Endothelial cell of umbilical vein (primary cell): ENCODE results near the gene LRFN2.

Experiments
- EZH2 ChIP-seq: IDR thresholded peaks from 2 replicates; pipeline ENCODE4 v1.6.1; 2012; ENCODE audit warnings: borderline replicate concordance, low read depth, mild to moderate bottlenecking, moderate library complexity, low read length, inconsistent platforms; ENCODE audit not compliant: severe bottlenecking
- FOS ChIP-seq: IDR thresholded peaks from 2 replicates; pipeline ENCODE4 v1.6.1; 2011; ENCODE audit warnings: mild to moderate bottlenecking, low read length, moderate library complexity, borderline replicate concordance; ENCODE audit not compliant: insufficient read depth
- JUN ChIP-seq: IDR thresholded peaks from 2 replicates; pipeline ENCODE4 v1.6.1; 2011; ENCODE audit warnings: borderline replicate concordance, low read depth; ENCODE audit not compliant: insufficient read length, insufficient read depth
- MYC ChIP-seq: IDR thresholded peaks from one replicate; pipeline ENCODE4 v1.6.1; 2011; ENCODE audit warnings: mild to moderate bottlenecking, low read depth, low read length
- POLR2A ChIP-seq: IDR thresholded peaks from 2 replicates; pipeline ENCODE4 v1.6.1; 2012; ENCODE audit warnings: low read depth, mild to moderate bottlenecking, control low read depth, low read length
- POLR2AphosphoS5 ChIP-seq: IDR thresholded peaks from 2 replicates; pipeline ENCODE4 v1.6.1; 2012; ENCODE audit warnings: low read depth, mild to moderate bottlenecking, control low read depth, low read length, moderate library complexity; ENCODE audit not compliant: insufficient read depth
- TF ChIP-seq, protein P1 (sequence below): IDR thresholded peaks from 2 replicates; pipeline ENCODE4 v1.6.1; 2011; ENCODE audit not compliant: insufficient read depth, insufficient read length
- TF ChIP-seq, protein P2 (sequence below), 2 donors: IDR thresholded peaks; 1 replicate in 1 of 2; 2 replicates in 1 of 2; pipeline ENCODE4 v1.5.1; 2011; ENCODE audit warnings: low read length in 2 of 2, mild to moderate bottlenecking in 2 of 2, moderate library complexity in 2 of 2, control low read depth in 1 of 2, inconsistent platforms in 1 of 2, low read depth in 1 of 2; ENCODE audit not compliant: insufficient read depth in 1 of 2; ENCODE audit errors: extremely low read depth in 1 of 2

DNA sequence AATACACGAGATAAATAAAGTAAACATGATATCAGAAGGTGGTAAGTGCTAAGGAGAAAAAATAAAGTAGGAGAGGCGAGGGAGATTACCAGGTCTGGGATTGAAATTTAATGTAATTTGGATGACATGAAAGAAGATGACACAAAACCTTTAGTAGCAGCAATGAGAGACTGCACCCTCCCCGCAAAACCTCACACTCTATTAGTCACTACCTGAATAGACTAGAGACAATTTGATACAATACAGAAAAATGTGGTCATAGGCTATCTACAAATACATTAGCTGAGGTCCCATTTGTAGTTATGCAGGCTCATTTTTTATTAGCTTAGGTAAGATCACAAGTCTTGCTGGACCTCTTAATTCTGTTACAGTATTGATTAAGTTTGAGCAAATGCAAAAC, 125.5 kb downstream of the LRFN2 start:
- TF ChIP-seq POLR2AphosphoS5 (no peak), FOS (no peak), EZH2 (no peak), MYC (no peak), POLR2A (no peak), JUN (no peak)
- TF ChIP-seq, protein P1, sequence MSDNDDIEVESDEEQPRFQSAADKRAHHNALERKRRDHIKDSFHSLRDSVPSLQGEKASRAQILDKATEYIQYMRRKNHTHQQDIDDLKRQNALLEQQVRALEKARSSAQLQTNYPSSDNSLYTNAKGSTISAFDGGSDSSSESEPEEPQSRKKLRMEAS, result no peak
- TF ChIP-seq, protein P2, sequence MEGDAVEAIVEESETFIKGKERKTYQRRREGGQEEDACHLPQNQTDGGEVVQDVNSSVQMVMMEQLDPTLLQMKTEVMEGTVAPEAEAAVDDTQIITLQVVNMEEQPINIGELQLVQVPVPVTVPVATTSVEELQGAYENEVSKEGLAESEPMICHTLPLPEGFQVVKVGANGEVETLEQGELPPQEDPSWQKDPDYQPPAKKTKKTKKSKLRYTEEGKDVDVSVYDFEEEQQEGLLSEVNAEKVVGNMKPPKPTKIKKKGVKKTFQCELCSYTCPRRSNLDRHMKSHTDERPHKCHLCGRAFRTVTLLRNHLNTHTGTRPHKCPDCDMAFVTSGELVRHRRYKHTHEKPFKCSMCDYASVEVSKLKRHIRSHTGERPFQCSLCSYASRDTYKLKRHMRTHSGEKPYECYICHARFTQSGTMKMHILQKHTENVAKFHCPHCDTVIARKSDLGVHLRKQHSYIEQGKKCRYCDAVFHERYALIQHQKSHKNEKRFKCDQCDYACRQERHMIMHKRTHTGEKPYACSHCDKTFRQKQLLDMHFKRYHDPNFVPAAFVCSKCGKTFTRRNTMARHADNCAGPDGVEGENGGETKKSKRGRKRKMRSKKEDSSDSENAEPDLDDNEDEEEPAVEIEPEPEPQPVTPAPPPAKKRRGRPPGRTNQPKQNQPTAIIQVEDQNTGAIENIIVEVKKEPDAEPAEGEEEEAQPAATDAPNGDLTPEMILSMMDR (IDR thresholded peaks at IDR 0.05; ENCODE audit: extremely low read depth in 1 of 2, insufficient read depth in 1 of 2, low read depth in 1 of 2, low read length in 2 of 2), result no peak
